ENCODE data around the gene ARCN1.
"Not testable (repeated sequence)": the region's sequence is repeated elsewhere in the genome, so short reads cannot be mapped to it uniquely, and the experiment has no call there.

Gene ARCN1

GRCh38 chr11:118603709-118604108 lies 31.5 kb downstream of the ARCN1 start:
- not testable (repeated sequence) for H3K36me3 ChIP-seq (ENCODE audit: control insufficient read depth, insufficient read depth, low read length); H3K4ac ChIP-seq (ENCODE audit: low read depth, low read length); H3K4me3 ChIP-seq (ENCODE audit: low read length); H4K8ac ChIP-seq (ENCODE audit: low read depth, low read length); H2BK5ac ChIP-seq (ENCODE audit: low read length); H3K56ac ChIP-seq (ENCODE audit: low read length); H3K9ac ChIP-seq (ENCODE audit: low read length); DNase-seq; H2BK120ac ChIP-seq (ENCODE audit: low read depth, low read length); H4K5ac ChIP-seq (ENCODE audit: low read length); H3K79me2 ChIP-seq (ENCODE audit: control insufficient read depth, insufficient read depth, low read length); H2BK15ac ChIP-seq (replicated peaks; ENCODE audit: low read depth); H3K4me1 ChIP-seq (ENCODE audit: control insufficient read depth, low read depth, low read length); H3K4me2 ChIP-seq (ENCODE audit: low read length); H3K18ac ChIP-seq (ENCODE audit: low read length); H3K79me1 ChIP-seq (ENCODE audit: low read length); H3K27ac ChIP-seq (ENCODE audit: low read depth, low read length); H3K23ac ChIP-seq (ENCODE audit: low read length); H2AK5ac ChIP-seq (ENCODE audit: low read length)
- H3K27me3 ChIP-seq (ENCODE audit: insufficient read depth, low read length, poor library complexity), result peaks cover 20% of the 10 kb centered on the region
- no CpG with 5 or more reads among the region's 8 CpGs for whole genome bisulfite sequencing (ENCODE audit: extremely low coverage, insufficient coverage, low lambda C conversion rate)

GRCh38 chr11:118604566-118604965 lies 32.4 kb downstream of the ARCN1 start:
- no peak for DNase-seq
- Histone ChIP-seq H2BK15ac (replicated peaks; ENCODE audit: low read depth) (no peak overlapping the region), H3K4me1 (ENCODE audit: control insufficient read depth, low read depth, low read length) (peaks cover 2% of the 10 kb centered on the region), H3K9ac (ENCODE audit: low read length) (no peak overlapping the region), H3K27ac (ENCODE audit: low read depth, low read length) (no peak overlapping the region), H3K79me2 (ENCODE audit: control insufficient read depth, insufficient read depth, low read length) (no peaks in the 10 kb centered on the region), H2BK5ac (ENCODE audit: low read length) (no peak overlapping the region), H3K56ac (ENCODE audit: low read length) (no peak overlapping the region), H2AK5ac (ENCODE audit: low read length) (no peak overlapping the region), H4K8ac (ENCODE audit: low read depth, low read length) (no peak overlapping the region), H3K4me3 (ENCODE audit: low read length) (no peak overlapping the region), H3K23ac (ENCODE audit: low read length) (no peak overlapping the region), H3K4me2 (ENCODE audit: low read length) (no peak overlapping the region), H2BK120ac (ENCODE audit: low read depth, low read length) (no peak overlapping the region), H3K79me1 (ENCODE audit: low read length) (no peaks in the 10 kb centered on the region), H3K18ac (ENCODE audit: low read length) (no peak overlapping the region), H3K27me3 (ENCODE audit: insufficient read depth, low read length, poor library complexity) (peaks cover 28% of the 10 kb centered on the region), H3K4ac (ENCODE audit: low read depth, low read length) (no peak overlapping the region), H3K36me3 (ENCODE audit: control insufficient read depth, insufficient read depth, low read length) (peaks cover 10% of the 10 kb centered on the region), H4K5ac (ENCODE audit: low read length) (no peak overlapping the region)
- no CpG with 5 or more reads among the region's 3 CpGs for WGBS (ENCODE audit: extremely low coverage, insufficient coverage, low lambda C conversion rate)

GRCh38 chr11:118605116-118605867 lies 33.1 kb downstream of the ARCN1 start:
- H3K79me2 ChIP-seq (ENCODE audit: control insufficient read depth, insufficient read depth, low read length), result no peaks in the 10 kb centered on the region
- H3K4me1 ChIP-seq (ENCODE audit: control insufficient read depth, low read depth, low read length), result peaks cover 2% of the 10 kb centered on the region
- no peak overlapping the region for H2BK120ac ChIP-seq (ENCODE audit: low read depth, low read length)
- no peak overlapping the region for H3K4me3 ChIP-seq (ENCODE audit: low read length)
- no peaks in the 10 kb centered on the region for H3K79me1 ChIP-seq (ENCODE audit: low read length)
- peak; percentile 19 for DNase-seq
- H4K5ac ChIP-seq (ENCODE audit: low read length), result no peak overlapping the region
- H2BK5ac ChIP-seq (ENCODE audit: low read length), result no peak overlapping the region
- H2AK5ac ChIP-seq (ENCODE audit: low read length), result no peak overlapping the region
- no peak overlapping the region for H3K27ac ChIP-seq (ENCODE audit: low read depth, low read length)
- H2BK15ac ChIP-seq (replicated peaks; ENCODE audit: low read depth), result no peak overlapping the region
- H3K27me3 ChIP-seq (ENCODE audit: insufficient read depth, low read length, poor library complexity), result peaks cover 34% of the 10 kb centered on the region
- H3K56ac ChIP-seq (ENCODE audit: low read length), result no peak overlapping the region
- no peak overlapping the region for H4K8ac ChIP-seq (ENCODE audit: low read depth, low read length)
- H3K36me3 ChIP-seq (ENCODE audit: control insufficient read depth, insufficient read depth, low read length), result peaks cover 10% of the 10 kb centered on the region
- H3K4ac ChIP-seq (ENCODE audit: low read depth, low read length), result no peak overlapping the region
- H3K23ac ChIP-seq (ENCODE audit: low read length), result no peak overlapping the region
- H3K18ac ChIP-seq (ENCODE audit: low read length), result no peak overlapping the region
- H3K9ac ChIP-seq (ENCODE audit: low read length), result no peak overlapping the region
- WGBS (ENCODE audit: extremely low coverage, insufficient coverage, low lambda C conversion rate), result no CpG with 5 or more reads among the region's 10 CpGs
- H3K4me2 ChIP-seq (ENCODE audit: low read length), result no peak overlapping the region

GRCh38 chr11:118606157-118606843 lies 34.1 kb downstream of the ARCN1 start:
- H3K4ac ChIP-seq (ENCODE audit: low read depth, low read length), result no peak overlapping the region
- H3K9ac ChIP-seq (ENCODE audit: low read length), result no peak overlapping the region
- peaks cover 2% of the 10 kb centered on the region for H3K4me1 ChIP-seq (ENCODE audit: control insufficient read depth, low read depth, low read length)
- no peak overlapping the region for H3K56ac ChIP-seq (ENCODE audit: low read length)
- no peak overlapping the region for H2BK5ac ChIP-seq (ENCODE audit: low read length)
- H3K27me3 ChIP-seq (ENCODE audit: insufficient read depth, low read length, poor library complexity), result peaks cover 38% of the 10 kb centered on the region
- H3K4me2 ChIP-seq (ENCODE audit: low read length), result no peak overlapping the region
- no peaks in the 10 kb centered on the region for H3K79me1 ChIP-seq (ENCODE audit: low read length)
- no peak overlapping the region for H3K18ac ChIP-seq (ENCODE audit: low read length)
- no peak overlapping the region for H3K27ac ChIP-seq (ENCODE audit: low read depth, low read length)
- H3K36me3 ChIP-seq (ENCODE audit: control insufficient read depth, insufficient read depth, low read length), result peaks cover 8% of the 10 kb centered on the region
- H3K4me3 ChIP-seq (ENCODE audit: low read length), result no peak overlapping the region
- DNase-seq, result peak; percentile 15
- WGBS (ENCODE audit: extremely low coverage, insufficient coverage, low lambda C conversion rate), result no CpG with 5 or more reads among the region's 7 CpGs
- peak overlapping the region; percentile 6 for H3K23ac ChIP-seq (ENCODE audit: low read length)
- H2BK15ac ChIP-seq (replicated peaks; ENCODE audit: low read depth), result no peak overlapping the region
- H4K5ac ChIP-seq (ENCODE audit: low read length), result no peak overlapping the region
- H4K8ac ChIP-seq (ENCODE audit: low read depth, low read length), result no peak overlapping the region
- H2BK120ac ChIP-seq (ENCODE audit: low read depth, low read length), result no peak overlapping the region
- H2AK5ac ChIP-seq (ENCODE audit: low read length), result no peak overlapping the region
- no peaks in the 10 kb centered on the region for H3K79me2 ChIP-seq (ENCODE audit: control insufficient read depth, insufficient read depth, low read length)

- no peak overlapping the region for H2BK5ac ChIP-seq (ENCODE audit: low read length)
- no peak overlapping the region for H4K5ac ChIP-seq (ENCODE audit: low read length)
- no peak overlapping the region for H3K4ac ChIP-seq (ENCODE audit: low read depth, low read length)
- no peak overlapping the region for H3K56ac ChIP-seq (ENCODE audit: low read length)
- H4K8ac ChIP-seq (ENCODE audit: low read depth, low read length), result no peak overlapping the region
- no peak overlapping the region for H3K4me3 ChIP-seq (ENCODE audit: low read length)
- H3K4me1 ChIP-seq (ENCODE audit: control insufficient read depth, low read depth, low read length), result peaks cover 2% of the 10 kb centered on the region
- no peak overlapping the region for H3K9ac ChIP-seq (ENCODE audit: low read length)
- peaks cover 5% of the 10 kb centered on the region for H3K36me3 ChIP-seq (ENCODE audit: control insufficient read depth, insufficient read depth, low read length)
- no peaks in the 10 kb centered on the region for H3K79me2 ChIP-seq (ENCODE audit: control insufficient read depth, insufficient read depth, low read length)
- no peak overlapping the region for H3K4me2 ChIP-seq (ENCODE audit: low read length)
- H3K79me1 ChIP-seq (ENCODE audit: low read length), result no peaks in the 10 kb centered on the region
- no peak overlapping the region for H3K27ac ChIP-seq (ENCODE audit: low read depth, low read length)
- no CpG with 5 or more reads among the region's 7 CpGs for WGBS (ENCODE audit: extremely low coverage, insufficient coverage, low lambda C conversion rate)
- H2AK5ac ChIP-seq (ENCODE audit: low read length), result no peak overlapping the region
- H2BK120ac ChIP-seq (ENCODE audit: low read depth, low read length), result no peak overlapping the region
- peak overlapping the region; percentile 6 for H3K23ac ChIP-seq (ENCODE audit: low read length)
- peaks cover 38% of the 10 kb centered on the region for H3K27me3 ChIP-seq (ENCODE audit: insufficient read depth, low read length, poor library complexity)
- no peak overlapping the region for H3K18ac ChIP-seq (ENCODE audit: low read length)
- H2BK15ac ChIP-seq (replicated peaks; ENCODE audit: low read depth), result no peak overlapping the region
- no peak for DNase-seq
Observed at GRCh38 chr11:118606844-118607228, 34.6 kb downstream of the ARCN1 start.

All from mesendoderm (in vitro differentiated cells).